ENCODE results near the gene CFAP97.
"Not testable (repeated sequence)": the region's sequence is repeated elsewhere in the genome, so short reads cannot be mapped to it uniquely, and the experiment has no call there.

CFAP97 gene

GRCh38 chr4:185211641-185212040, 7.8 kb upstream of the CFAP97 start:
- no peaks in the 10 kb centered on the region for H3K36me3 ChIP-seq (ENCODE audit: control insufficient read depth, insufficient read depth, low read length)
- peaks cover 16% of the 10 kb centered on the region for H3K4me1 ChIP-seq (ENCODE audit: control insufficient read depth, insufficient read depth, low read length, poor library complexity, severe bottlenecking)
- H3K9me3 ChIP-seq (ENCODE audit: control insufficient read depth, low read length): no peaks in the 10 kb centered on the region
- no peak overlapping the region for H3K27ac ChIP-seq (ENCODE audit: insufficient read depth, low read length, poor library complexity, severe bottlenecking)
- no peak overlapping the region for H3K4me3 ChIP-seq (ENCODE audit: insufficient read depth, low read depth, low read length, poor library complexity, severe bottlenecking)
- DNase-seq: no peak
- no peaks in the 10 kb centered on the region for H3K27me3 ChIP-seq (replicated peaks; ENCODE audit: control insufficient read depth, insufficient read depth, low read length, poor library complexity, severe bottlenecking)

- Histone ChIP-seq H3K36me3 (ENCODE audit: control insufficient read depth, insufficient read depth, low read length) (no peaks in the 10 kb centered on the region), H3K4me1 (ENCODE audit: control insufficient read depth, insufficient read depth, low read length, poor library complexity, severe bottlenecking) (peaks cover 16% of the 10 kb centered on the region), H3K4me3 (ENCODE audit: insufficient read depth, low read depth, low read length, poor library complexity, severe bottlenecking) (peak overlapping the region; percentile 56), H3K27ac (ENCODE audit: insufficient read depth, low read length, poor library complexity, severe bottlenecking) (no peak overlapping the region), H3K9me3 (ENCODE audit: control insufficient read depth, low read length) (no peaks in the 10 kb centered on the region), H3K27me3 (replicated peaks; ENCODE audit: control insufficient read depth, insufficient read depth, low read length, poor library complexity, severe bottlenecking) (no peaks in the 10 kb centered on the region)
- DNase-seq: no peak
Observed at GRCh38 chr4:185211035-185211434, 7.2 kb upstream of the CFAP97 start.

- Histone ChIP-seq H3K9me3 (ENCODE audit: control insufficient read depth, low read length) (no peaks in the 10 kb centered on the region), H3K36me3 (ENCODE audit: control insufficient read depth, insufficient read depth, low read length) (no peaks in the 10 kb centered on the region), H3K4me3 (ENCODE audit: insufficient read depth, low read depth, low read length, poor library complexity, severe bottlenecking) (peak overlapping the region; percentile 56), H3K4me1 (ENCODE audit: control insufficient read depth, insufficient read depth, low read length, poor library complexity, severe bottlenecking) (peaks cover 19% of the 10 kb centered on the region), H3K27ac (ENCODE audit: insufficient read depth, low read length, poor library complexity, severe bottlenecking) (peak overlapping the region; percentile 45), H3K27me3 (replicated peaks; ENCODE audit: control insufficient read depth, insufficient read depth, low read length, poor library complexity, severe bottlenecking) (no peaks in the 10 kb centered on the region)
- DNase-seq: peak; percentile 9 to 26 (median 23)
Observed at GRCh38 chr4:185210102-185210981, 6.5 kb upstream of the CFAP97 start.

GRCh38 chr4:185209852-185210101, 6.0 kb upstream of the CFAP97 start:
- peaks cover 24% of the 10 kb centered on the region for H3K4me1 ChIP-seq (ENCODE audit: control insufficient read depth, insufficient read depth, low read length, poor library complexity, severe bottlenecking)
- peak overlapping the region; percentile 45 for H3K27ac ChIP-seq (ENCODE audit: insufficient read depth, low read length, poor library complexity, severe bottlenecking)
- DNase-seq; H3K9me3 ChIP-seq (ENCODE audit: control insufficient read depth, low read length); H3K27me3 ChIP-seq (replicated peaks; ENCODE audit: control insufficient read depth, insufficient read depth, low read length, poor library complexity, severe bottlenecking); H3K36me3 ChIP-seq (ENCODE audit: control insufficient read depth, insufficient read depth, low read length): not testable (repeated sequence)
- H3K4me3 ChIP-seq (ENCODE audit: insufficient read depth, low read depth, low read length, poor library complexity, severe bottlenecking): peak overlapping the region; percentile 56

GRCh38 chr4:185209031-185209851, 5.4 kb upstream of the CFAP97 start, which contains the start of gene SNX25:
Gene SNX25 (plus strand): TSS chr4:185209598. CDS start chr4:185209827, 229 bp downstream.
- no peaks in the 10 kb centered on the region for H3K36me3 ChIP-seq (ENCODE audit: control insufficient read depth, insufficient read depth, low read length)
- H3K9me3 ChIP-seq (ENCODE audit: control insufficient read depth, low read length): no peaks in the 10 kb centered on the region
- H3K4me3 ChIP-seq (ENCODE audit: insufficient read depth, low read depth, low read length, poor library complexity, severe bottlenecking): peak within 1 kb of the TSS; percentile 60
- H3K4me1 ChIP-seq (ENCODE audit: control insufficient read depth, insufficient read depth, low read length, poor library complexity, severe bottlenecking): peaks cover 29% of the 10 kb centered on the region
- H3K27ac ChIP-seq (ENCODE audit: insufficient read depth, low read length, poor library complexity, severe bottlenecking): peak within 1 kb of the TSS; percentile 45
- peak; percentile 76 to 82 (median 79) for DNase-seq
- H3K27me3 ChIP-seq (replicated peaks; ENCODE audit: control insufficient read depth, insufficient read depth, low read length, poor library complexity, severe bottlenecking): no peaks in the 10 kb centered on the region

GRCh38 chr4:185207466-185207865, 3.7 kb upstream of the CFAP97 start:
- peaks cover 38% of the 10 kb centered on the region for H3K4me1 ChIP-seq (ENCODE audit: control insufficient read depth, insufficient read depth, low read length, poor library complexity, severe bottlenecking)
- H3K4me3 ChIP-seq (ENCODE audit: insufficient read depth, low read depth, low read length, poor library complexity, severe bottlenecking): no peak overlapping the region
- no peaks in the 10 kb centered on the region for H3K27me3 ChIP-seq (replicated peaks; ENCODE audit: control insufficient read depth, insufficient read depth, low read length, poor library complexity, severe bottlenecking)
- no peaks in the 10 kb centered on the region for H3K36me3 ChIP-seq (ENCODE audit: control insufficient read depth, insufficient read depth, low read length)
- DNase-seq: no peak
- H3K27ac ChIP-seq (ENCODE audit: insufficient read depth, low read length, poor library complexity, severe bottlenecking): no peak overlapping the region
- no peaks in the 10 kb centered on the region for H3K9me3 ChIP-seq (ENCODE audit: control insufficient read depth, low read length)

GRCh38 chr4:185205697-185206342, 2.0 kb upstream of the CFAP97 start:
- Histone ChIP-seq H3K27me3 (replicated peaks; ENCODE audit: control insufficient read depth, insufficient read depth, low read length, poor library complexity, severe bottlenecking) (no peaks in the 10 kb centered on the region), H3K36me3 (ENCODE audit: control insufficient read depth, insufficient read depth, low read length) (no peaks in the 10 kb centered on the region), H3K27ac (ENCODE audit: insufficient read depth, low read length, poor library complexity, severe bottlenecking) (no peak overlapping the region), H3K4me1 (ENCODE audit: control insufficient read depth, insufficient read depth, low read length, poor library complexity, severe bottlenecking) (peaks cover 42% of the 10 kb centered on the region), H3K9me3 (ENCODE audit: control insufficient read depth, low read length) (no peaks in the 10 kb centered on the region), H3K4me3 (ENCODE audit: insufficient read depth, low read depth, low read length, poor library complexity, severe bottlenecking) (no peak overlapping the region)
- no peak for DNase-seq

DNA sequence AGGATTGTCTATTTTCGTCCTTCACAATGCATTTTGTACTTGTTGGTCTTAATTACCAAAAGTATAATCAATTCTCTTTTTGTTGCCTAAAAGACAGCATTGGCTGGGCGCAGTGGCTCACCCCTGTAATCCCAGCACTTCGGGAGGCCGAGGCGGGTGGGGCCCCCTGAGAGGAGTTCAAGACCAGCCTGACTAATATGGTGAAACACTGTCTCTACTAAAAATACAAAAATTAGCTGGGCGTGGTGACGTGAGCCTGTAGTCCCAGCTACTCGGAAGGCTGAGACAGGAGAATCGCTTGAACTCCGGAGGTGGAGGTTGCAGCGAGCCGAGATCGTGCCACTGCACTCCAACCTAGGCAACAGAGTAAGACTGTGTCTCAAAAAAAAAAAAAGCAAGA, 1.3 kb upstream of the CFAP97 start:
- not testable (repeated sequence) for H3K9me3 ChIP-seq (ENCODE audit: control insufficient read depth, low read length); H3K4me3 ChIP-seq (ENCODE audit: insufficient read depth, low read depth, low read length, poor library complexity, severe bottlenecking); DNase-seq; H3K36me3 ChIP-seq (ENCODE audit: control insufficient read depth, insufficient read depth, low read length); H3K27me3 ChIP-seq (replicated peaks; ENCODE audit: control insufficient read depth, insufficient read depth, low read length, poor library complexity, severe bottlenecking)
- Histone ChIP-seq H3K4me1 (ENCODE audit: control insufficient read depth, insufficient read depth, low read length, poor library complexity, severe bottlenecking) (peaks cover 39% of the 10 kb centered on the region), H3K27ac (ENCODE audit: insufficient read depth, low read length, poor library complexity, severe bottlenecking) (peak overlapping the region; percentile 85)

- Histone ChIP-seq H3K9me3 (ENCODE audit: control insufficient read depth, low read length) (no peaks in the 10 kb centered on the region), H3K36me3 (ENCODE audit: control insufficient read depth, insufficient read depth, low read length) (no peaks in the 10 kb centered on the region), H3K4me3 (ENCODE audit: insufficient read depth, low read depth, low read length, poor library complexity, severe bottlenecking) (peak overlapping the region; percentile 52), H3K27ac (ENCODE audit: insufficient read depth, low read length, poor library complexity, severe bottlenecking) (peak overlapping the region; percentile 85), H3K4me1 (ENCODE audit: control insufficient read depth, insufficient read depth, low read length, poor library complexity, severe bottlenecking) (peaks cover 39% of the 10 kb centered on the region), H3K27me3 (replicated peaks; ENCODE audit: control insufficient read depth, insufficient read depth, low read length, poor library complexity, severe bottlenecking) (no peaks in the 10 kb centered on the region)
- DNase-seq: no peak
Observed at GRCh38 chr4:185204238-185204910, 574 bp upstream of the CFAP97 start.

All from effector memory CD4-positive, alpha-beta T cell (primary cell).